ENCODE data around the gene FAAP100.

Gene FAAP100

GRCh38 chr17:81509972-81510784 lies 42.0 kb downstream of the FAAP100 start:
- DNase-seq = no peak

DNA sequence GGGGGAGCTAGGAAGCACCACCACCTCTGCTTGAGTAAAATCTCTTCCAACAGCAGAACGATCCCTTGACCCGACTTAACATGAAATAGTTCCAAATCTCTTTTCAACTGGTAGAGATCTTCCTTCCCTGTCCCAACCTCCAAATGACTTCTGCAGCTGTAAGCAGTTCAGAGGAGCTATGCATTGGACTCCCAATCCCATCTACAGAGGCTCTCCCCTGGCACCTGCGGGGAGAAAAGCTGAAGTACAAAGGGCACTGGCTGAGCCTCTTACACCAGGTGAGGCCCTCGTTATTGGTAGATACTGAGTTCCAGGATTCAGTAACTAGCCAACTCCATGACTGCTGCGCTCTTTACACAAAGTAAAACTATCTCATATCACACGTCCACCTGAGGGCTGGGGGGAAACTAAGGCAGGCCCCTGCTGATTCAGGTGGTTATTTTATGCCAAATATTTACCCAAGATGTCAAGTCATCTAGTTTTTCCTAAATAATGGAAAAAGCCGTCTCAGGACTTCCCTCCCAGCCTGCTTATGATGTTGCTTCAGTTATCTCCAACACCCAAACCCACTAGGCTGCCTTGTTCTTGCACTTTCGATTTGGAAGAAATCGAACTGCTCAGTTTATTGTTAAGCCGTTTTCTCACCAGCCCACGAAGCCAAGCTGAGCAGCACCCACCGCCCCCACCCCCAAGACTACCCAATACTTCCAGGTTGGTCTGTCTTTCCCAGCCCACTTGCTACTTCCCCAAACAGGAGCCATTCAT lies 42.8 kb downstream of the FAAP100 start:
- no peak for DNase-seq

- no peak for DNase-seq
Measured at GRCh38 chr17:81508639-81509206, 43.4 kb downstream of the FAAP100 start.

GRCh38 chr17:81503619-81504018 lies 48.5 kb downstream of the FAAP100 start:
- no peak for DNase-seq

DNA sequence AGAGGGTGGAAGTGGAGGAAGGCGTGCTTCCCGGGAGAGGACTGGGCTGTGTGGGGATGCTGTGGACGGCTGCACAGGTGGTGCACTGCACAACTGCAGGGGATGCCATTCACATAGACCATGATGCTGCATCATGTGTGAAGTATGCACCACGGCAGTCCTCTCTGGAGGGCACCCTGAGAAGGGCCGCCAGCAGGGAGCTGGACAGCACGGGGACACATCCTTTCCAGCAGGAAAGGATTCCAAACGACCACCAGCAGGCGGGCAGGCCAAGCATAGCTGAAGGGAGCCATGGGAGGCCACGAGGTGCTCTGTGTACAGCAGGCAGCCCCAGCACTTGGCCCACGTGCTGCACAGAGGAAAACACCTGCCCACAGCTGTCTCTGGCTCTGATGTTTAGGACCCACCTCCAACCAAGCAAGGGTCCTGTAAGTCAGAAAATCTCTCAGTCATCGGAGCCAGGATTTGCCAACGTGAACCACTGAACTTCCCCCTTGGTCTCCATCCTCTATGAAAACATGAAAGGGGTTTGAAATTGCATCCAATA lies 49.6 kb downstream of the FAAP100 start:
- no peak for DNase-seq

DNA sequence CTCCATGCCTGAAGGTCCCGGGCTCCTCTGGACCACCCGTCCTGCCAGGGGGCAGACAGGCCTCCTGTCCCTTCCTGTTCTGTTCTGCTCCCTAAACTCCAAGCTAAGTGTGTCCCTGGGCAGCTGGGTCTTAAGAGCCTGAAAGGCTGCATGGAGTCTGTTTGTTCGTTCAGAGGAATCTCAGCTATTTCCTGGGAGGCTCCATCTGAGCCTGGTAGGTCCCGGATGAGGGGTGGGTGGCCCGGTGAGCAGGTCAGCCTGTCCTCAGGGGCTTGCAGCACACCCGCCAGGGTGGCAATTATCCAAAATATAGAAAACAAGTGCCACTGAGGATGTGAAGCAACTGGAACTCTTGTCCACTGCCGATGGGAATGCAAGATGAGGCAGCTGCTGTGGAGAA lies 52.1 kb downstream of the FAAP100 start:
- no peak for DNase-seq

DNA sequence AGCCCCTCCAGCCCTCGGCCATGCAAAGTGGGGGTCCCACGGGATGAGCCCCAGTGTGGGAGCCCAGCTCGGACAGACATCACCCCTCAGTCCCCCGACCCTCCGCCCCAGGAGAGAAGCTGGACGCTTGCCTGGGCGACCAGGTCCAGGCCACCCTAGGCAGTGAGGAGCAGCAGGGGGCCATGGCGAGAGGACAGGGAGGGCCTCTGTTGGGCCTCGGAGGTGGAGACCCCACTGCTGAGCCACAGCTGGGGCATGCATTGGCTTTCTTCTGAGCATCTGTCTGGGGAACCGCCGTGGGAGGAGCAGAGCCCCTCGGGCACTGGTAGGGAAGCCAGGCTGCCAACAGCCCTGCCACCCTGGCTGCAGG lies 52.6 kb downstream of the FAAP100 start:
- DNase-seq = no peak

DNA sequence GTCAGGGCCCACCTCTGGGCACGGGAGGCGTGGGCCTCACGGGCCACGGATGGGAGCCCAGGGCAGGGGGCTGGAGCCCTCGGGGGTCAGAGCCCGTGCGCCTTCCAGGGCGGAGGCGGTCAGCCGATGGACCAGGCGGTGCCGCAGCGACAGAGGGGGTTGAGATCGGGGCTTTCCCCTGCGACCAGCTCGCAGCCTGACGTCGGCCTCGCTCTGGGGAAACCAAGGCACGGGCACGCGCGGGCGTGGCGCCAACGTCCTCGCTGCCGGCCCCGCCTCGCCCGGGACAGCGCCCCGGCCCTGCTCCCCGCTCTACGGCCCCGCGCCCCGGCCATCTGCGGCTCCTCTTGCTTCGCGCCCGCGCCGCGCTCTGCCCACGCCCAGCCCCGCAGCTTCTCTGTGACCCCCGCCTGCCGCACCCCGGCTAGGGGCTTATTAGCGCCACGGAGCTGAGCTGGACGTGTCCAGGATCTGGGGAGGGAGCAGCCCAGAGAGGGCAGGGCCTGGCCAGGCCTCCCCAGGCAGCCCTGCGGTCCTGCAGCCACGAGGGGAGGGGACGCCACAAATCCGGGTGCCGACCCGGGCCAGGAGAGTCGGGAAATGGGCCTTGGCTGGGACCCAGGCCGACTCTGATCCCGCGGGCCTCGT lies 53.1 kb downstream of the FAAP100 start:
- DNase-seq = no peak

- no peak for DNase-seq
Measured at GRCh38 chr17:81494626-81495377, 57.4 kb downstream of the FAAP100 start.

DNA sequence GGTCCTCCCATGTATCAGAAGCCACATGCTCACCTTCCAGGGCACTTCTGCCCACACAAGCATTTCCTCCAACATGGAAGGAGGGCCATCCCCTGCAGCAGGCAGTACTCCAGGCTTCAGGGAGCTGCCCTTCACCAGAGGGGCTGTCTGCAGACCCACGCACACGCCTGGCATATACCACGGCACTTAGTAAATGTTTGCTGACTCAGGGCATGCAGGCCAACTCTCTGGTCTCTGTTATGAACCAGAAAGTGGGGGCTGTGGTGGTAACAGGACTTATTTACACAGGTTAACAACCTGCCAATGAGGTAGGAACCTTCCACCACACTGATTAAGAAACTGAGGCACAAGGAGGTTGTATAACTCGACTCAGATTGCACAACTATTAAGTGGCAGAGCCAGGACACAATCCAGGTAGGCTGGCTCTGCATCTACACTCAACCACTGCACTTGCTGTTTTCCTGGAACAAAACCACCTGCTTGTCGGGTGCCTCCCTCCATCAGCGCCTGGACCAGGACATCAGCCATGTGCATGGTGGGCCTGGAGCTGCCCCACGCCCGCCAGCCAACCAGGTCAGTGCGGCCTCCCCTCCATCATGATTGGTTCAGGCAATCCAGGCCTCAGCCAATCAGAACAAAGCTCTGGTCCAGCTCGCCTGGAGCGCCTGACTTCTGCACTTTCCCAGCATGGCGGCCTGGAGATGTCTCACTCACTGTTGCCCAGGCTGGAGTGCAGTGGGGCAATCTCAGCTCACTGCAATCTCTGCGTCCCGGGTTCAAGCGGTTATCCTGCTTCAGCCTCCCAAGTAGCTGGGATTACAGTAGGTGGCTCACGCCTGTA lies 58.7 kb downstream of the FAAP100 start:
- no peak for DNase-seq

DNA sequence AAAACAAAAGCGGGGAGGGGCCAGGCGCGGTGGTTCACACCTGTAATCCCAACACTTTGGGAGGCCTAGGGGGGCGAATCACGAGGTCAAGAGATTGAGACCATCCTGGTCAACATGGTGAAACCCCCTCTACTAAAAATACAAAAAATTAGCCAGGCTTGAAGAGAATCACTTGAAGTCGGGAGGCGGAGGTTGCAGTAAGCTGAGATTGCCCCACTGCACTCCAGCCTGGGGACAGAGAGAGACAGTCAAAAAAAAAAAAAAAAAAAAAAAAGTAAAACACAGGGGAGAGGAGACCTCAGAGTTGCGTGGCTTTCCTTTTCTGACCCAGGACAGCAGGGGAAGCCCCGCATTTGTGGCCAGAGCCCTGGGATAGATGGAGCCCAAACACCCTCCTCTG lies 59.4 kb downstream of the FAAP100 start:
- no peak for DNase-seq

DNA sequence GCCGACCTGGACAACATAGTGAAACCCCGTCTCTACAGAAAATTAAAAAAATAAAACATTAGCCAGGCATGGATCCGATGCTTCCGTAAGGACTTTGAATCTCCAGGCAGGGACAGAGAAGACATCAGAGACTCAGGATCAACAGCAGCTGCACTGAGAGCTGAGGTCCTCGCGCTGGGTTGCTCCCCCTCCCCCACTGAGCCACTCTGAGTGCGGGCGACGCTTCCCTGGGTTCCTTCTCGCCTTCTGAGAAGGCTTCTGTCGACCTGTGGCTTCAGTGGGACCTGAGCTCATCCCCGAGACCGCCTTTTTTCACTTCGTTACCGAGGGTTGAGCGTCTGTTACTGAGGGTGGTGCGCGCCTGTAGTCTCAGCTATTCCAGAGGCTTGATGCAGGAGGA lies 60.0 kb downstream of the FAAP100 start:
- no peak for DNase-seq

GRCh38 chr17:81491761-81492160 lies 60.4 kb downstream of the FAAP100 start:
- no peak for DNase-seq

DNA sequence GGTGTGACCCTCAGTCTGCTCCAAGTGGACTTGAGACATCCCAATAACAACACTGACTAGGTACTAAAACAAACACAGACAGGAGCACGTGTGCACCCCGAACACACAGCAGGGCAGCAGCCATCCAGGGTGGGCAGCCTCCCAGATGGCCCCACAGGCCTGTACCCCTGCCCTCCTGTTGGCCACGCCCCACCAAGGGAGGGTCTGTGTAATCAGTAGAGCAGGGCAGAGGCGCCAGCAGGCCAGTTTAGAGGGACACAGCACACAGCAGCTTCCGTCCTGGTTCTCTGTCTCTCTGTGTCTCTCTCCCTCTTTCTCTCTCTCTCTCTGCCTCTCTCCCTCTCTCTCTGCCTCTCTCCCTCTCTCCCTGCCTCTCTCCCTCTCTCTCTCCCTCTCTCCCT lies 61.0 kb downstream of the FAAP100 start:
- DNase-seq = no peak

- no peak for DNase-seq
Measured at GRCh38 chr17:81489998-81490992, 61.9 kb downstream of the FAAP100 start.

Measured in stimulated activated CD4-positive, alpha-beta T cell treated with anti-CD3 and anti-CD28 coated beads, Interleukin-12 subunit alpha, Interleukin-12 subunit beta, amount 100 ng/mL, for 4 hours (primary cell).